ENCODE results near the gene SLCO1A2.
"Not testable (repeated sequence)": the region's sequence is repeated elsewhere in the genome, so short reads cannot be mapped to it uniquely, and the experiment has no call there.

Gene SLCO1A2

GRCh38 chr12:21334771-21335325, at the start of gene SLCO1A2:
Gene SLCO1A2, minus strand, starts transcription at chr12:21334917. Its CDS starts 270 bp downstream, at chr12:21334647.
- no peak for DNase-seq (ENCODE audit: low read depth)

- no peak for DNase-seq (ENCODE audit: low read depth)
Measured at GRCh38 chr12:21384261-21384660, 49.5 kb upstream of the SLCO1A2 start.

GRCh38 chr12:21381320-21381719, 46.6 kb upstream of the SLCO1A2 start:
- not testable (repeated sequence) for DNase-seq (ENCODE audit: low read depth)

GRCh38 chr12:21379218-21379617, 44.5 kb upstream of the SLCO1A2 start:
- no peak for DNase-seq (ENCODE audit: low read depth)

GRCh38 chr12:21372602-21373001, 37.9 kb upstream of the SLCO1A2 start, which contains the start of gene IAPP:
Gene IAPP, plus strand, starts transcription at chr12:21372902. Its CDS starts 450 bp downstream, at chr12:21373352.
- DNase-seq (ENCODE audit: low read depth): no peak

GRCh38 chr12:21370845-21371449, 36.2 kb upstream of the SLCO1A2 start:
- DNase-seq (ENCODE audit: low read depth): no peak

- no peak for DNase-seq (ENCODE audit: low read depth)
Measured at GRCh38 chr12:21369141-21369980, 34.6 kb upstream of the SLCO1A2 start.

GRCh38 chr12:21360632-21361031, 25.9 kb upstream of the SLCO1A2 start:
- not testable (repeated sequence) for DNase-seq (ENCODE audit: low read depth)

GRCh38 chr12:21354641-21355040, 19.9 kb upstream of the SLCO1A2 start:
- DNase-seq (ENCODE audit: low read depth): no peak

- no peak for DNase-seq (ENCODE audit: low read depth)
Measured at GRCh38 chr12:21353948-21354347, 19.2 kb upstream of the SLCO1A2 start.

- DNase-seq (ENCODE audit: low read depth): no peak
Measured at GRCh38 chr12:21353487-21353886, 18.8 kb upstream of the SLCO1A2 start.

- no peak for DNase-seq (ENCODE audit: low read depth)
Measured at GRCh38 chr12:21350975-21351374, 16.3 kb upstream of the SLCO1A2 start.

GRCh38 chr12:21346542-21347205, 12.0 kb upstream of the SLCO1A2 start:
- DNase-seq (ENCODE audit: low read depth): no peak

GRCh38 chr12:21343636-21344035, 8.9 kb upstream of the SLCO1A2 start:
- DNase-seq (ENCODE audit: low read depth): no peak

- no peak for DNase-seq (ENCODE audit: low read depth)
Measured at GRCh38 chr12:21341769-21342168, 7.1 kb upstream of the SLCO1A2 start.

- DNase-seq (ENCODE audit: low read depth): no peak
Measured at GRCh38 chr12:21340403-21340802, 5.7 kb upstream of the SLCO1A2 start.

- DNase-seq (ENCODE audit: low read depth): no peak
Measured at GRCh38 chr12:21339921-21340320, 5.2 kb upstream of the SLCO1A2 start.

GRCh38 chr12:21337959-21338744, 3.4 kb upstream of the SLCO1A2 start:
- DNase-seq (ENCODE audit: low read depth): no peak

GRCh38 chr12:21337453-21337852, 2.7 kb upstream of the SLCO1A2 start:
- DNase-seq (ENCODE audit: low read depth): no peak

GRCh38 chr12:21336656-21337055, 1.9 kb upstream of the SLCO1A2 start:
- DNase-seq (ENCODE audit: low read depth): no peak

GRCh38 chr12:21330682-21331253, 3.9 kb downstream of the SLCO1A2 start:
- DNase-seq (ENCODE audit: low read depth): no peak
